NCI-H128 (cell line): ENCODE results near the gene OR8K3.

Experiments
- DNase-seq: peaks from one replicate; lab custom pipeline; 2025; ENCODE audit not compliant: unreplicated experiment; lab: John Stamatoyannopoulos, UW

OR8K3 gene

GRCh38 chr11:56314844-56315243 is at the start of gene OR8K3:
Gene OR8K3 (plus strand): TSS chr11:56315144. CDS start chr11:56318307, 3,163 bp downstream.
- no peak for DNase-seq

- no peak for DNase-seq
Measured at GRCh38 chr11:56271092-56271491, 43.9 kb upstream of the OR8K3 start.

GRCh38 chr11:56273854-56274253 is 41.1 kb upstream of the OR8K3 start, which contains the start of gene OR5T1:
Gene OR5T1 (plus strand): TSS chr11:56274154. CDS start chr11:56275639, 1,485 bp downstream.
- no peak for DNase-seq

GRCh38 chr11:56292154-56292553 is 22.8 kb upstream of the OR8K3 start, which contains the start of gene OR8H1:
Gene OR8H1 (minus strand): TSS chr11:56292254. CDS start chr11:56291062, 1,192 bp downstream.
- DNase-seq: no peak

GRCh38 chr11:56296898-56297297 is 18.0 kb upstream of the OR8K3 start:
- no peak for DNase-seq

- no peak for DNase-seq
Measured at GRCh38 chr11:56307836-56308235, 7.1 kb upstream of the OR8K3 start.

- no peak for DNase-seq
Measured at GRCh38 chr11:56331861-56332491, 17.0 kb downstream of the OR8K3 start.

- no peak for DNase-seq
Measured at GRCh38 chr11:56333156-56333555, 18.2 kb downstream of the OR8K3 start.

- DNase-seq: no peak
Measured at GRCh38 chr11:56340289-56340688, 25.3 kb downstream of the OR8K3 start.

GRCh38 chr11:56345739-56346138 is 30.8 kb downstream of the OR8K3 start, which contains the start of gene OR8K1:
Gene OR8K1 (plus strand): TSS chr11:56346039. CDS start chr11:56346039, 0 bp downstream.
- no peak for DNase-seq

GRCh38 chr11:56353991-56354390 is 39.0 kb downstream of the OR8K3 start, which contains the start of gene OR8J1:
Gene OR8J1 (plus strand): TSS chr11:56354291. CDS start chr11:56360247, 5,956 bp downstream.
- no peak for DNase-seq
